Kidney (tissue), 14 donors: ENCODE data around the gene SERBP1. TPM values are rescaled to one million over a fixed set of nuclear protein-coding genes. Genes with fewer than 3 reads are reported as not detected.
"Not testable (repeated sequence)": the region's sequence is repeated elsewhere in the genome, so short reads cannot be mapped to it uniquely, and the experiment has no call there.

Source experiments
- DNase-seq, 5 donors: peaks; one replicate each; pipeline ENCODE4 v3.0.0-alpha.2; 2013 to 2020
- FAIRE-seq: peaks from 2 replicates; lab custom pipeline; 2012; peaks lifted over from hg19 to GRCh38; lab: Jason Lieb, UNC
- H3K27ac ChIP-seq, 2 donors: one replicate each; pipeline ENCODE4 v1.7.0; 2013; ENCODE audit warnings: low read depth in 2 of 2, low read length in 2 of 2, inconsistent platforms in 1 of 2
- H3K27me3 ChIP-seq: one replicate; pipeline ENCODE4 v1.7.1; 2013; ENCODE audit warnings: low read length, inconsistent platforms; ENCODE audit not compliant: control insufficient read depth, insufficient read depth
- H3K36me3 ChIP-seq, 3 donors: one replicate each; pipeline versions ENCODE4 v1.7.0 to v1.7.1; 2013; ENCODE audit warnings: low read length in 3 of 3, control low read depth in 1 of 3, inconsistent platforms in 1 of 3; ENCODE audit not compliant: insufficient read depth in 3 of 3, control insufficient read depth in 2 of 3
- H3K4me1 ChIP-seq, 3 donors: one replicate each; pipeline versions ENCODE4 v1.7.0 to v1.7.1; 2013; ENCODE audit warnings: low read length in 3 of 3, inconsistent platforms in 1 of 3, low read depth in 1 of 3; ENCODE audit not compliant: control insufficient read depth in 2 of 3, insufficient read depth in 2 of 3
- H3K4me3 ChIP-seq, 3 donors: one replicate each; pipeline versions ENCODE4 v1.7.0 to v1.8.1; 2013; ENCODE audit warnings: low read length in 3 of 3, control low read depth in 1 of 3, inconsistent platforms in 1 of 3
- H3K9ac ChIP-seq, 3 donors: one replicate each; pipeline versions ENCODE4 v1.7.0 to v1.7.1; 2013; ENCODE audit warnings: low read length in 3 of 3, control low read depth in 1 of 3, inconsistent platforms in 1 of 3
- H3K9me3 ChIP-seq, 3 donors: one replicate each; pipeline versions ENCODE4 v1.7.0 to v1.7.1; 2013; ENCODE audit warnings: low read length in 3 of 3, control low read depth in 1 of 3, inconsistent platforms in 1 of 3; ENCODE audit not compliant: control insufficient read depth in 2 of 3, insufficient read depth in 1 of 3
- intact Hi-C: fragments of 100-400 bp; cut with DNase I; formaldehyde crosslinking; loops from one replicate; pipeline ENCODE4 v1.11.1; 2022
- polyA plus RNA-seq: library from polyadenylated mRNA; stranded (reverse); fragments of 350-450 nt; fragmentation: Illumina TruSeq; extraction: RNeasy Lipid Tissue Mini Kit (QIAGEN cat#74804); gene quantifications from one replicate; pipeline ENCODE4 v1.2.3, GENCODE V29; 2014; ENCODE audit warnings: low read depth, low replicate concordance; ENCODE audit not compliant: insufficient read depth
- total RNA-seq: library from RNA; stranded (reverse); fragmentation: NEBNext Ultra II Directional; extraction: Animal tissue kit (Norgen Biotek cat#: 25700); gene quantifications from one replicate; pipeline ENCODE4 v1.2.1, GENCODE V29; 2021
- TF ChIP-seq, protein P1 (sequence below): IDR thresholded peaks from 3 replicates; pipeline ENCODE4 v1.5.1; 2012; ENCODE audit warnings: mild to moderate bottlenecking, moderate library complexity, borderline replicate concordance; ENCODE audit not compliant: insufficient read depth; ENCODE audit errors: extremely low read depth
- donor health status: control.
- donor health status: control.
- donor health status: control.
- donor health status: control.
- donor health status: control.
- donor health status: DM: yes; HTN: yes; CAD: no.
- donor health status: Normal renal cell carcinoma (clear cell type).

Gene SERBP1
- total and polyA plus RNA-seq, 2 donors from 2014 or later: 103 to 151 TPM

DNA sequence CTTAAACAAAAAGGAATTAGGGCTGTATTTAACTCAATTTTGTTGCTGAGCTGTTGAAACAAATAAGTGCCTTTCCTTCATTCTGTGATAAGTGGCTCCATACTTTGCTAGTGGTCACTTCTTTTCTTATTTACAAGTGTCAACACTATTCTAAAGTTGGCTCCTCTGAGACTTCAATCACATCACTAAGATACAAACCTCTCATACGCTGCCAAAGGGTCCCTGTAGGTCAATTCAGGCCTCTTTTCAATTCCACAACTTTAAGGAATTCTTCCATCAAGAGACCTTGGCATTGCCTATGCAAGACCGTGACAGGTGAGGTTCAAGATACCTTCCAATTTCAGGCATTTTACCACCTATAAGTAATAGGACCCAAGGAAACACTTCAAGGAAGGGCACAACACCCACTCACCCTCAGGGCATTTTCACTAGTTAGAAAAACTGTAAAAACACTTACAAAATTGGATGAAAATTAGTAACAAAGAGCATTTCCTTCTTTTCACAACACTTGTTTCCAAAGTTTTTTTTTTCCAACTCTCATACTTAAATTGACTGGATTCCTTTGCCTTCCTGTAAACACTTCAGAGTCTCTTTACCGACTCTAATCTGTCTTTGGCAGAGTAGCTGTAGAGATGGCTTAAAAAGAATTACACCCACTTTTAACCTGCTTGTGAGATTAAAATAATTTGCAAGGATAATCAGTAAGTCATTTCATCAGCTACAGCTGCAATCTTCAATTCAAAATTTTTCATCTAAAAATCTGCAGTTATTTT lies 24.5 kb downstream of the SERBP1 start:
- no peak for FAIRE-seq
- H3K27ac ChIP-seq: no peak overlapping the region

DNA sequence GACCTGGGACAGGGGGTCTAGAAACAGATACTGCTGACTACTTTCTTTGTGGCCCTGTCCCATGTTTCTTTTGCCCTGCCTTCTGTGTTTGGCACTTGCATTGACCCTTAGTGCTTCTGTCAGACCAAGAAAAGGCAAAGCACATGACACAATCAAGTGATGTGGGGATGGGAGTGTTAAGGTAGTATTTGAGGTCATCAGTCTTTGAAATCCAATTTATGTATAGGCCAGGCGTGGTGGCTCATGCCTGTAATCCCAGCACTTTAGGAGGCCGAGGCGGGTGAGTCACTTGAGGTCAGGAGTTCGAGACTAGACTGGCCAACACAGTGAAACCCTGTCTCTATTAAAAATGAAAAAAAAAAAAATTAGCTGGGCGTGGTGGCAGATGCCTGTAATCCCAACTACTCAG lies 26.0 kb downstream of the SERBP1 start:
- FAIRE-seq (no peak), DNase-seq (no peak)
- Histone ChIP-seq H3K4me1 (no peaks in the 10 kb centered on the region), H3K9me3 (no peaks in the 10 kb centered on the region), H3K4me3 (no peak overlapping the region), H3K9ac (no peak overlapping the region), H3K27ac (no peak overlapping the region), H3K27me3 (no peaks in the 10 kb centered on the region), H3K36me3 (no peaks in the 10 kb centered on the region)
- intact Hi-C loops: no loop called here
- TF ChIP-seq, protein P1, sequence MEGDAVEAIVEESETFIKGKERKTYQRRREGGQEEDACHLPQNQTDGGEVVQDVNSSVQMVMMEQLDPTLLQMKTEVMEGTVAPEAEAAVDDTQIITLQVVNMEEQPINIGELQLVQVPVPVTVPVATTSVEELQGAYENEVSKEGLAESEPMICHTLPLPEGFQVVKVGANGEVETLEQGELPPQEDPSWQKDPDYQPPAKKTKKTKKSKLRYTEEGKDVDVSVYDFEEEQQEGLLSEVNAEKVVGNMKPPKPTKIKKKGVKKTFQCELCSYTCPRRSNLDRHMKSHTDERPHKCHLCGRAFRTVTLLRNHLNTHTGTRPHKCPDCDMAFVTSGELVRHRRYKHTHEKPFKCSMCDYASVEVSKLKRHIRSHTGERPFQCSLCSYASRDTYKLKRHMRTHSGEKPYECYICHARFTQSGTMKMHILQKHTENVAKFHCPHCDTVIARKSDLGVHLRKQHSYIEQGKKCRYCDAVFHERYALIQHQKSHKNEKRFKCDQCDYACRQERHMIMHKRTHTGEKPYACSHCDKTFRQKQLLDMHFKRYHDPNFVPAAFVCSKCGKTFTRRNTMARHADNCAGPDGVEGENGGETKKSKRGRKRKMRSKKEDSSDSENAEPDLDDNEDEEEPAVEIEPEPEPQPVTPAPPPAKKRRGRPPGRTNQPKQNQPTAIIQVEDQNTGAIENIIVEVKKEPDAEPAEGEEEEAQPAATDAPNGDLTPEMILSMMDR: no peak

More for the DNA sequence above, 24.5 kb downstream of the SERBP1 start:
- intact Hi-C loops: no loop called here
- H3K27me3 ChIP-seq: no peaks in the 10 kb centered on the region
- TF ChIP-seq, protein P1: no peak
- no peak for DNase-seq
- no peak overlapping the region for H3K4me3 ChIP-seq
- no peaks in the 10 kb centered on the region for H3K9me3 ChIP-seq
- peaks cover 0 to 7% (median 4%) of the 10 kb centered on the region in 3 donors for H3K36me3 ChIP-seq
- no peak overlapping the region for H3K9ac ChIP-seq
- H3K4me1 ChIP-seq: no peaks in the 10 kb centered on the region

DNA sequence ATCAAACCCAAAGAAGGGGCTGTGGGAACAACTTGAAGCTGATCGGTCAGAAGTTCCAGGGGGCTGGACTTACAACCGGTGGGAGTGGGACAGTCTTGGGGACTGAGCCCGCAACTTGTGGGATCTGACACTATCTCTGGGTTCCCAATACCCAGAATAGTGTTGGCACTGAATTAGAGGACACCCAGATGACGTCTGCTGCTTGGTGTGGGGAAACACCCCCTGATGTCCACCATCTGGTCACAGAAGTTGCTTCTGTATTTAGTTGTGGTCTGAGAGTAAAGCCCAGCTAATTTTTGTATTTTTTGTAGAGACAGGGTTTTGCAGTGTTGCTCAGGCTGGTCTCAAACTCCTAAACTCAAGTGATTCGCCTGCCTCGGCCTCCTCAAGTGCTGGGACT lies 28.8 kb downstream of the SERBP1 start:
- FAIRE-seq: no peak
- no peak overlapping the region for H3K4me3 ChIP-seq
- no peaks in the 10 kb centered on the region for H3K9me3 ChIP-seq
- H3K27me3 ChIP-seq: no peaks in the 10 kb centered on the region
- no peak overlapping the region for H3K9ac ChIP-seq
- intact Hi-C loops: no loop called here
- no peaks in the 10 kb centered on the region for H3K4me1 ChIP-seq
- H3K36me3 ChIP-seq: no peaks in the 10 kb centered on the region
- no peak overlapping the region for H3K27ac ChIP-seq
- DNase-seq: no peak
- TF ChIP-seq, protein P1: no peak

DNA sequence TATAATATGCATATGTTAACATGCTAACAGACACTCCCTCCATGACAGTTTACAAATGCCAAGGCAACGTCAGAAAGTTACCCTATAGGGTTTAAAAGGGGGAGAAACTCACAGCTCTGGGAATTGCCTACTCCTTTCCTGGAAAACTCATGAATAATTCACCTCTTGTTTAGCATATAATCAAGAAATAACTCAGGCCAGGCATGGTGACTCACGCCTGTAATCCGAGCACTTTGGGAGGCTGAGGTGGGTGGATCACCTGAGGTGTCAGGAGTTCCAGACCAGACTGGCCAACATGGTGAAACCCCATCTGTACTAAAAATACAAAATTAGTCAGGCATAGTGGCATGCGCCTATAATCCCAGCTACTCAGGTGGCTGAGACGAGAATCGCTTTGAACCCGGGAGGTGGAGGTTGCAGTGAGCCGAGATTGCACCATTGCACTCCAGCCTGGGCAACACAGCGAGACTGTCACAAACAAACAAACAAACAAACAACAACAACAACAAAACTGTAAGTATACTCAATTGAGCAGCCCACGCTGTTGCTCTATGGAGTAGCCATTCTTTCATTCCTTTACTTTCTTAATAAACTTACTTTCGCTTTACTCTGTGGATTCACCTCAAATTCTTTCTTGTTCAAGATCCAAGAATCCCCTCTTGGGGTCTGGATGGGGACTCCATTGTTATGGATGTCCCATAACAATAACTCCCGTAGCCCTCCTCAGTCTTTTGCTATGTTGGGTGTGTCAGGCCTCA lies 30.0 kb downstream of the SERBP1 start:
- intact Hi-C loops, FAIRE-seq: not testable (repeated sequence)

More for the DNA sequence above, 30.0 kb downstream of the SERBP1 start:
- not testable (repeated sequence) for H3K4me3 ChIP-seq, H3K9ac ChIP-seq, H3K36me3 ChIP-seq, DNase-seq, H3K9me3 ChIP-seq, H3K4me1 ChIP-seq, H3K27ac ChIP-seq, H3K27me3 ChIP-seq
